Transverse colon (tissue), 4 donors: Measurements from ENCODE around the gene LRRTM2.

Experiments
- POLR2AphosphoS5 ChIP-seq, 3 donors: sonication (generic); formaldehyde crosslinking; IDR thresholded peaks; one replicate each; pipeline ENCODE4 v1.6.1; 2016; ENCODE audit warnings: antibody characterized with exemption in 3 of 3
- TF ChIP-seq, protein P1 (sequence below), 5 experiments: fragments of 200-600 bp in 3 of 5; fragments of 450-650 bp in 2 of 5; sonication (generic) in 3 of 5; IDR thresholded peaks; 1 replicate in 2 of 5; 2 replicates in 3 of 5; pipeline ENCODE4 v1.5.1; 2016 to 2017; ENCODE audit warnings: antibody characterized with exemption in 5 of 5, inconsistent platforms in 3 of 5, mild to moderate bottlenecking in 2 of 5, moderate library complexity in 1 of 5

DNA sequence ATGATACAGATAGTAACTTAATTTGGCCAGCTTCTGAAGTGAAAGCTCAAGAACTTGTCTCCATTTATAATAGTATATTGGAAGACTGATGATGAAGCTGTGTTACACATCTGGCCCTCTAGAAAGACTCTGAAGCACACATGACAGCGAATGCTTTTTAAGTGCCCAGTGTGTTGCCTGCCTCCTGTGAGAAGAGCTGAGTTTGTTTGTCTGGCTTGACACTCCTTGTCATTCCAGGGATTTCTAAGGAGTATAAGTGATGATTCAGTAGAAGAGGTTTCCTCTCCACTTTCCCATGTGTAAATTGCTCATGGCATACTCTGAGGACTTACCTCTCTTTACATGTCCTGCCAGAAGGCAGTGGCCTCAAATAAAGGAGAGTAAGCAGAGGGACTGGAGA, 30.4 kb upstream of the LRRTM2 start:
- TF ChIP-seq, protein P1, sequence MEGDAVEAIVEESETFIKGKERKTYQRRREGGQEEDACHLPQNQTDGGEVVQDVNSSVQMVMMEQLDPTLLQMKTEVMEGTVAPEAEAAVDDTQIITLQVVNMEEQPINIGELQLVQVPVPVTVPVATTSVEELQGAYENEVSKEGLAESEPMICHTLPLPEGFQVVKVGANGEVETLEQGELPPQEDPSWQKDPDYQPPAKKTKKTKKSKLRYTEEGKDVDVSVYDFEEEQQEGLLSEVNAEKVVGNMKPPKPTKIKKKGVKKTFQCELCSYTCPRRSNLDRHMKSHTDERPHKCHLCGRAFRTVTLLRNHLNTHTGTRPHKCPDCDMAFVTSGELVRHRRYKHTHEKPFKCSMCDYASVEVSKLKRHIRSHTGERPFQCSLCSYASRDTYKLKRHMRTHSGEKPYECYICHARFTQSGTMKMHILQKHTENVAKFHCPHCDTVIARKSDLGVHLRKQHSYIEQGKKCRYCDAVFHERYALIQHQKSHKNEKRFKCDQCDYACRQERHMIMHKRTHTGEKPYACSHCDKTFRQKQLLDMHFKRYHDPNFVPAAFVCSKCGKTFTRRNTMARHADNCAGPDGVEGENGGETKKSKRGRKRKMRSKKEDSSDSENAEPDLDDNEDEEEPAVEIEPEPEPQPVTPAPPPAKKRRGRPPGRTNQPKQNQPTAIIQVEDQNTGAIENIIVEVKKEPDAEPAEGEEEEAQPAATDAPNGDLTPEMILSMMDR (IDR thresholded peaks at IDR 0.05) = no peak
- no peak for TF ChIP-seq POLR2AphosphoS5 (IDR thresholded peaks at IDR 0.05)
